Globus pallidus (tissue), 1 donor: Measurements from ENCODE around the gene TSR3.
"Not testable (repeated sequence)": the region's sequence is repeated elsewhere in the genome, so short reads cannot be mapped to it uniquely, and the experiment has no call there.

Experiments
- DNase-seq: peaks from one replicate; pipeline ENCODE4 v3.0.0-alpha.2; 2015; ENCODE audit warnings: low spot score

The TSR3 gene

GRCh38 chr16:1337486-1337885, 14.2 kb downstream of the TSR3 start:
- no peak for DNase-seq

GRCh38 chr16:1336619-1337018, 15.1 kb downstream of the TSR3 start:
- DNase-seq = no peak

DNA sequence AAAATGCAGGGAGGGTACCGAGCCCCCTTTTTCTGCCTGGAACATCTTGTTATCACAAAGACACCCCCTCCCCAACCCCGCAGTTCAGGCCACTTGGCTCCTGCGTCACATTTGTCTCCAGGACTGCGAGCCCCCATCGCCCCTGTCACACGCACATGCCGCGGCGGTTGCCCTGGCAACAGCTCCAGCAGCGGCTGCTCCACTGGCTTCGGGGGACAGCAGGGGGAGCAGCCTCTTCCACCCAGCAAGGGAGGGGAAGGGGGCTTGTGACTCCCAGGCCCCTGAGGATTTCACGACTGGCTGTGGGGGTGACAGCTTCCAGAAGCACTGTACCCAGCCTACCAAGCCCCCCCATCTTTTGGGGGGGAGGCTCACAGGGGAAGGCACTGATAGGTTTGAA, 15.7 kb downstream of the TSR3 start:
- DNase-seq = no peak

- DNase-seq = peak; percentile 19
Measured at GRCh38 chr16:1335211-1335971, 16.3 kb downstream of the TSR3 start.

DNA sequence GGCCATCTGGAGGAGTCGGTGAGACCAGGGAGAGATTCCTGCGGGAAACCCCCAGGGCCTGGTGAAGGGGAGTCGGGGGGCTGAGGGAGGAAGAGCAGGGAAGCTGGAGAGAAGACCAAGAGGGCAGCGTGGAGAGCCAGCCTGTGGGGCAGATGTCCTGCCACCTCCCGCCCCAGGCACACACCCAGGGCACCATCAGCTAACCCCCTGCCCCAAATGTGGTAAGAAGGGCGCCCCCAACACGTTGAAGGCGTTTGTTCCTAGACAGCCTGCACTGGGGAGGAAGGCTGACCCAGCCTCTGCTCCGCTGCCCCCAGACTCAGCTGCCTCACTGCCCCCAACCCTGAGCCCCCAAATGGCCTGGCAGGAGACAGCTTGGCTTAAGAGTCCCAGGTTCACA, 16.9 kb downstream of the TSR3 start:
- DNase-seq = no peak

GRCh38 chr16:1333854-1334700, 17.6 kb downstream of the TSR3 start:
- DNase-seq = no peak

DNA sequence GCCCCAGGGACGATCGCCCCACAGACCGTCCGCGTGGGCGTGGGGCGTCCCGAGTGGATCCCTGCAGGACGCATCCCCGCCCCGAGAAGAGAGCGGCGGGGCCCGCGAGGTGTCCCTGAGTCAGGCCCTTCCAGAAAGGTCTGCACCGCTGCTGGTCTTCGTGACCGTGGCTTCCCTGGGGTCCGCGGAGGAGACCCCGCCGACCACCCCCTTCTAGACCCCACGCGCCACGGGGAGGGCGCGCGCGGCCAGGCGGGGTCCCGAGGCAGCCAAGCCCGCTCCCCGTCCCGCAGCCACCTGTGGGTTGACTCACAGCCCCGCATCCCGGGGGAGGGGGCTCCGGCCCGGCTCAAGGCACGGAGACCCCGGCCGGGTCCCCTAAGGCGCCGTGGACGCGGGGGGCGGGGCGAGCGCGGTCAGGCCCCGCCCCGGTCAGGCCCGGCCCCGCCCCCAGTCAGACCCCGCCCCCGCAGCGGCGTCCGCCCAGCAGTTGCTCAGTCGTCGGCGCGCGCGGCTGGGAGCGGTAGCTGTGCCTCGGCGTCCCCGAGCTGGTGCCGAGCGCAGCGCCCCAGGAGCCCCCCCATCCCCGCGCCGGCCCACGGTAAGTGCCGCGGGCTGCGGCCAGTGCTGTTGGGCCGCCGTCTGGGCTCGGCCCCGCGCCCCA, 18.4 kb downstream of the TSR3 start, which contains the start of gene BAIAP3:
BAIAP3 (plus strand) TSS at position 497 of the 664 bp plus-strand sequence. CDS start 4,905 bp downstream, outside the sequence.
- DNase-seq = no peak

- no peak for DNase-seq
Measured at GRCh38 chr16:1332618-1333148, 19.0 kb downstream of the TSR3 start.

GRCh38 chr16:1331712-1332617, 19.7 kb downstream of the TSR3 start:
- DNase-seq = no peak

DNA sequence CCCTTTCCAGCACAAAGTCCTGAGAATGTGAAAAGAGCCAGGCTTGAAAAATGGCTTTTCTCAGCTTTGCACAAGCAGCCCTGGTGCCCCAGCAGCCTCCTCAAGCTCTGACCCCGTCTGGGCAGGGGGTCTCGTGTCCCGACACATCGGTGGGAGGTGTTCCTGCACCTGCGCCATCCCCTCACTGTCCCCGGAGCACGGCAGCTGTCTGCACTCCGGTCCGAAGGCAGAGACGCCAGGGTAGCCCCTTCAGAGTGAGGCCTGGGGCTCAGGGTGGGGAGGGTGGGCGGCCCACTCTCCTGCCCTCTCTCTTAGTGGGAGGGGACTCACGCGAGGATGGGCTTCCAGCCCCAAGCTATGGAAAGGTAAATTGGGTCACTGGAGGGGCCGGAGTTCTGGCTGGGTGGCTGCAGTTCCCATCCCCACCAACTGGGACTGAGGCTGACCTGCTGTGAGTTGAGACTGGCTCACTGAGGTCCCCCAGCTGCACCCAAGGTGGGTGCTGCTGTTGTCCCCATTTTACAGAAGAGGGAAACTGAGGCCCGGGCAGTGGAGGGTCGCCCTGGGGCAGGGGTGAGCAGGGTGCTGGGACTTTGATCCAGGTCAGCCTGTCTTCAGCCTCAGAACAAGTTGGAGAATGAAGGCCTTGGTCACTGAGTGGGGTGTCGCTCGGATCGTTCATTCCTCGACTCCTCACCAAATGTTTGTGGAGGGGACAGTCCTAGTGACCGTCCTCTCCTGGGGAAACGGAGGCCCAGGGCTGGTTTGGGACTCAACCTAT, 20.6 kb downstream of the TSR3 start:
- no peak for DNase-seq

GRCh38 chr16:1330260-1330914, 21.3 kb downstream of the TSR3 start:
- DNase-seq = no peak

- not testable (repeated sequence) for DNase-seq
Measured at GRCh38 chr16:1328961-1329360, 22.7 kb downstream of the TSR3 start.

DNA sequence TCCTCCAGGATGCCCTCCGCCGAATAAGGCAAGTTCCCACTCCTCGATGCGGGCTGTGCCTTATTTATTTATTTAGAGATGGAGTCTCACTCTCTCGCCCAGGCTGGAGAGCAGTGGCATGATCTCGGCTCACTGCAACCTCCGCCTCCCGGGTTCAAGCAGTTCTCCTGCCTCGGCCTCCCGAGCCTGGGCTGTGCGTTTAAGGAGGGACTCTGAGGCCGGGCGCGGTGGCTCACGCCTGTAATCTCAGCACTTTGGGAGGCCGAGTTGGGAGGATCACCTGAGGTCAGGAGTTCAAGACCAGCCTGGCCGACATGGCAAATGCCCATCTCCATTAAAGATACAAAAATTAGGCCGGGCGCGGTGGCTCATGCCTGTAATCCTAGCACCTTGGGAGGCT, 23.5 kb downstream of the TSR3 start:
- not testable (repeated sequence) for DNase-seq

- DNase-seq = no peak
Measured at GRCh38 chr16:1327619-1327947, 24.1 kb downstream of the TSR3 start.

GRCh38 chr16:1326946-1327618, 24.6 kb downstream of the TSR3 start:
- DNase-seq = no peak

- no peak for DNase-seq
Measured at GRCh38 chr16:1326391-1326790, 25.3 kb downstream of the TSR3 start.

DNA sequence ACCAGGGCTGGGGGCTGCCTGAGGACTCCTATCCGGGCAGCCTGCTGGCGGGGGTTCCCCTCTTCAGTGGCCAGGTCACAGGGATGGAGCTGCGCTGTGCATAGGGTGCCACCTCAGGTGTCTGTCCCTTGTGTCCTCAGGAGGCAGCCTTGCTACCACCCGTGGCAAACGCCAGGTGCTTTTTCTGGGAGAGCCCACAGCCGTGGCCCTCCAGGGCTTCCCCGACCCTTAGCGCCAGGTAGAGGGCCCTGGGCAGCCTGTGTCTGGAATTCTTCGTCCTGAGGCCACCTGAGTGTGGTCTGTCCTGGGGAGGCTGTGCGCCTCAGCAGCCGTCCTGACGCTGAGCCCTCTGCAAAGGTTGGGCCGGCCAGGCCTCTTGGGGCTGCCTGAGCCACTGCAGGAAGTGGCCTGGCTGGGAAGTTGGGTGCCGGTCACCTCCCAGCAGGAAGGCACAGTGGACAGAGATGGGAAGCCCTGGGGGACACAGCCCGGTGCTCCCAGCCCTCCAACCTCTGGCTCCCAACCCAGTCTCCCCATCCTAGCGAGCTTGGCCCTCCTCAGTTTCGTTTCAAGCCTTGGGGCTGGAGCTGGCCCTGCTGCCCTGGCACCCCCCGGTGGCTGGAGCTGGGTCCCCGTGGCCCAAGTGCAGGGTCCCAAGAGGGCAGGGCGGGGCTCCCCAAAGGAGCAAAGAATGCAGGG, 25.9 kb downstream of the TSR3 start:
- DNase-seq = no peak

DNA sequence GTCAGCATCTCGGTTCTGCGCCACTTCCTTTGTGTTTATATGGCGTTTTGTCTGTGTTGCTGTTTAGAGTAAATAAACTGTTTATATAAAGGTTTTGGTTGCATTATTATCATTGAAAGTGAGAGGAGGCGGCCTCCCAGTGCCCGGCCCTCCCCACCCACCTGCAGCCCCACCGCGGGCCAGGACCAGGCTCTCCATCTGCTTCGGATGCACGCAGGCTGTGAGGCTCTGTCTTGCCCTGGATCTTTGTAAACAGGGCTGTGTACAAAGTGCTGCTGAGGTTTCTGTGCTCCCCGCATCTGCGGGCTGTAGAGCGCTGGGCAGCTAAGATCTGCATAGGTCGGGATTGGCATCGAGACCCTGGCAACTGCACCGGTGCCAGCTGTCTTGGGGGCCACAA, 26.4 kb downstream of the TSR3 start:
- DNase-seq = no peak

DNA sequence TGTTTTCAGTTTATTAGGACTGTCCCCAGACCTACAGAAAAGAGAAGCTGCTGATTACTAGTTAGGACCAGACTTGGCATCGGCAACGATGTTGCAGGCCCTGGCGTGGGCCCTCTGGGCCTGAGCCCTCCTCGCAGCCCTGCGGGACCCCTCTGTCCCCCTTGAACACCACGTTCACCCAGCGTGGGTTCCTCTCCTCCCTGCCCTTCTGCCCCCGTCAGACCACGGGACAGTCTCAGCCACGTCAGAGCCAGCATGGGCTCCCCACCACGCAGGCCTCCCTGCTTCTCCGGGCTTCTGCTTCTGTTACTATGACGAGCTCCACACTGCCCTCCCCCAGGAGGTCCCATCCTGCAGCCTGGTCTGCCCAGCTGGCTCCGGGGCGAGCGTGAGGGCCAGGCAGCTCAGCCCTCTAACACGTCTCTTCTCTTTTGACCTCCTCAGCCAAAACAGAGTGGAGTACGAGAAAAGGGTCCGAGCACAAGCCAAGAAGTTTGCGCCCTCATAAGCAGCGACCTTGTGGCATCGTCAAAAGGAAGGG, 27.3 kb downstream of the TSR3 start:
- DNase-seq = no peak
